GM12864 (cell line): ENCODE results near the gene NRP1.
"Not testable (repeated sequence)": the region's sequence is repeated elsewhere in the genome, so short reads cannot be mapped to it uniquely, and the experiment has no call there.

Source experiments
- DNase-seq: peaks from one replicate; pipeline ENCODE4 v3.0.0-alpha.2; 2011; ENCODE audit warnings: low read depth
- H3K4me3 ChIP-seq: 2 replicates; pipeline ENCODE4 v1.5.1; 2011; ENCODE audit warnings: mild to moderate bottlenecking, low read depth, low read length, control low read depth
- TF ChIP-seq, protein P1 (sequence below): IDR thresholded peaks from 2 replicates; pipeline ENCODE4 v1.5.1; 2011; ENCODE audit warnings: low read depth, mild to moderate bottlenecking, moderate library complexity, low read length, control low read depth, inconsistent platforms; ENCODE audit errors: missing control alignments

Gene NRP1

DNA sequence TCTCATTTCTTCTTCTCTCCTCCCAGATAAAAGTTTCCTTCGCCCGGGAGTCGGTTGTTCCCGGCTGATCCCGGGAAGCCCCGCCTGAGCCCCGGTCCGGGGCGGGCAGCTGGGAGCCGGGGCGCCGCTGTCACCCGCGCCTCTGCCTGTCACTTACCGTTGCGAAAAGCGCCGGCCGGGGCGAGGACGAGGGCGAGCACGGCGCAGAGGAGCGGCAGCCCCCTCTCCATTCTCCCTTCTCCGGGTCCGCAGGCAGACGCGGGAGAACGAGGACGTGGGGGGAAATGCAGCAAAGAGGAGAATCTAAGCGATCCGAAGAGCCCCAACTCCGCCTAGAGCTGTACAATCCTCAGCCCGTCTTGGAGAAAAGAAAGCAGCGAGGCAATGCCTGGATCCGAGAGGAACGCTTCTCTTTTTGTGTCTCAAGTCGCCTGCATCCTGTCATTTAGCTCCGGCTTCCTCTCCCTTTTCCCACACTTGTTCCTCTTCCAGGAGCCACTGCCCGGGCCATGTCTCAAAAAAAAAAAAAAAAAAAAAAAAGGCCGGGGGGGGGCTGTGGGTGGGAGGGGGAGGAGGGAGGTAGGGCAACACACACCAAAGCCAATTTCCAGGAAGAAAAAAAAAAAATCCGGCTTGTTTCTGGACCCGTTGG is at the start of gene NRP1:
NRP1 (minus strand) TSS at position 515 of the 652 bp plus-strand sequence; CDS start at position 230, 285 bp downstream.
- no peak for DNase-seq
- TF ChIP-seq, protein P1, sequence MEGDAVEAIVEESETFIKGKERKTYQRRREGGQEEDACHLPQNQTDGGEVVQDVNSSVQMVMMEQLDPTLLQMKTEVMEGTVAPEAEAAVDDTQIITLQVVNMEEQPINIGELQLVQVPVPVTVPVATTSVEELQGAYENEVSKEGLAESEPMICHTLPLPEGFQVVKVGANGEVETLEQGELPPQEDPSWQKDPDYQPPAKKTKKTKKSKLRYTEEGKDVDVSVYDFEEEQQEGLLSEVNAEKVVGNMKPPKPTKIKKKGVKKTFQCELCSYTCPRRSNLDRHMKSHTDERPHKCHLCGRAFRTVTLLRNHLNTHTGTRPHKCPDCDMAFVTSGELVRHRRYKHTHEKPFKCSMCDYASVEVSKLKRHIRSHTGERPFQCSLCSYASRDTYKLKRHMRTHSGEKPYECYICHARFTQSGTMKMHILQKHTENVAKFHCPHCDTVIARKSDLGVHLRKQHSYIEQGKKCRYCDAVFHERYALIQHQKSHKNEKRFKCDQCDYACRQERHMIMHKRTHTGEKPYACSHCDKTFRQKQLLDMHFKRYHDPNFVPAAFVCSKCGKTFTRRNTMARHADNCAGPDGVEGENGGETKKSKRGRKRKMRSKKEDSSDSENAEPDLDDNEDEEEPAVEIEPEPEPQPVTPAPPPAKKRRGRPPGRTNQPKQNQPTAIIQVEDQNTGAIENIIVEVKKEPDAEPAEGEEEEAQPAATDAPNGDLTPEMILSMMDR, result no peak
- peak within 1 kb of the TSS; percentile 10 for H3K4me3 ChIP-seq

DNA sequence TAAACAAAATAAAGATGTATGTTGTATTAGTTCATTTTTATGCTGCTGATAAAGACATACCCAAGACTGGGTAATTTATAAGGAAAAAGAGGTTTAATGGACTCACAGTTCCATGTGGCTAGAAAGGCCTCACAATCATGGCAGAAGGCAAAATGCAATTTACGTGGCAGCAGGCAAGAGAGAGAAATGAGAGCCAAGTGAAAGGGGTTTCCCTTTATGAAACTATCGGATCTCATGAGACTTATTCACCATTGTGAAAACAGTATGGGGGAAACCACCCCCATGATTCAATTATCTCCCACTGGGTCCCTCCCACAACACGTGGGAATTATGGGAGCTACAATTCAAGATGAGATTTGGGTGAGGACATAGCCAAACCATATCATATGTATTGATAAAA is 49.7 kb upstream of the NRP1 start:
- H3K4me3 ChIP-seq, DNase-seq: not testable (repeated sequence)

DNA sequence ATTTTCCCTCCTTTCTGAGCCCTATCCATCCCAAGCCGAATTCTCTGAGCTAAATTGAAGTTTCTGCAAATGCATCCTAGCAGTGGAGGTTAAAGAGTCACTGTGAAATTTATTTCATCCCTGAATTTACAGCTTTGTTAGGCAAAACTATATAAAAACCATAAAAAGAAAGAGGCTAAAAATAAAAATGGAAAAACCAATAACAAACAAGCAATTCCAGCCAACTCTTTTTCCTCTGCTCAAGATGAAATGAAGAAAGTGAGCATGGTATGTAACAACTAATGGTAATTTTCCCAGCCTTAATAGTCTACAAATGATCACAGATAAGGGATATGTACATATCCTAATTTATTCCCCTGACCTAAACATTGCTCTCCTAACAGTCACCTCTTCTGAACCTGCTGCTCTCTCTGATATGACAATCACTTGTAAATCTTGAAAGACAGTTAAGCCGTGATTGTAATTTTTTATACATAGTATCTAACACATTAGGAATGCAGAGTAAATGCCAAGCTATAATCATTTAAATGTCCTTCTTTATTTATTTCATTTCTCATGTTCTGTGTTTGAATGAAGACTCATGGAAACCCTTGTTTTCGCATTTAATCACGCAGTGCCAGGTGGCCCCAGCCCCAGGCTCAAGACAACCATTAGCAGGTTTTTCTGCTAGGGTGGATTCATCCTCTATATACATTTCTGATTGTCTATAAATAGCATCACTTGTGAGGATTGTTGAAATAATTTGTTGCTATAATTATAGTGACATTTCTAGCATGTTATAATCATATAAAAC is 48.6 kb upstream of the NRP1 start:
- H3K4me3 ChIP-seq, result no peak overlapping the region
- TF ChIP-seq, protein P1, result no peak
- no peak for DNase-seq

DNA sequence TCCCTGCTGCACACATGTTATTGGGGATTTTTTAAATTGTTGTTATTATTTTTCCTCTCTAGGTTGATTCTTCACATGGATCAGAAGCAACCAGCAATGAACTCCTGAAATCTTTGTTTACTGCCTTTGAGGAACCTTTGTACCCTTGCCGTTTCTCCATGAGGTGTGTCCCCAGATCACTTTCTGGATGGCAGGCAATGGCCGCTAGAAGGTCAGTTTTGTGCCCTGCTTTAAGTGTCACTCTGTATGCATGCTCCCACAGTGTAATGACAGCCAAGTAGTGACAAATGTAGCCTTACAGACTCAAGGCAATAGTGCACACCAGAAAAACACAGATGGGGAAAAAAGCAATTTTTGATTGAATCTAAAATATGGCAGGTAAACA is 47.7 kb upstream of the NRP1 start:
- TF ChIP-seq, protein P1, result no peak
- no peak overlapping the region for H3K4me3 ChIP-seq
- DNase-seq, result no peak

DNA sequence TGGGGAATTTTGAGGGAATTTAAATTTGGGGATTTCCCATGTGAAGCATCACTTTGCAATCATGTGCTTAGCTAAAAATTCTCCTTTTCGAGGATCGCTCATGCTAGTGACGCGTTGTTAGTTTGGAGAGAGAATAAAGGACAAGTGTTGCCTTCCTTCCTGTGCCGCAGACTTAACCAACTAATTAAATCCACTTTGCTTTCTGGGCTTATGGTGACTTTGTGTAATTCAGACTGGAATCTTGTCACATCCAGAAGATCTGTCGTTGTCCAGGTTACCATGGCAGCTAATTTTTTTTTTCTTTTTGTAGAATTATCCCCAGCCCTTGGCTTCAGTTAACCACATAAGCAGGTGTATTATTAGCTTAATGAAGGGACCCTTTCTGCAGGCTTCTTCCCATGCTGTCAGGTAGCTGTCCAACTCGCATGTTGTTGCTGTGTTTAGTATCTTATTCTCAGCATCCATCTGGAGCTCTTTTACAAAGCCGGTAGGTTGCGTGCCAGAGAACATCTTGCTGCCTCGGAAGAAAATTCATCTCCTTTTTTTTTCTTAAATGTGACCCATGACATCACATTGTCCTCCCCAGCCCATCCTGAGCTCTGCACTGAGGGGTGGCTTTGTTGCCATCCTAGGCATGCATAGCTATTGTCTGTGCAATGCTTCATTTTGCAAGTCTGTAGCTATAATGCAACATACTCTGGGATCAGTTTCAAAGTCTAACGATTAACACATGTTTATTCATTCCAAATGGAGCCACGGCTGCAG is 47.2 kb upstream of the NRP1 start:
- H3K4me3 ChIP-seq, result no peak overlapping the region
- TF ChIP-seq, protein P1, result no peak
- no peak for DNase-seq

DNA sequence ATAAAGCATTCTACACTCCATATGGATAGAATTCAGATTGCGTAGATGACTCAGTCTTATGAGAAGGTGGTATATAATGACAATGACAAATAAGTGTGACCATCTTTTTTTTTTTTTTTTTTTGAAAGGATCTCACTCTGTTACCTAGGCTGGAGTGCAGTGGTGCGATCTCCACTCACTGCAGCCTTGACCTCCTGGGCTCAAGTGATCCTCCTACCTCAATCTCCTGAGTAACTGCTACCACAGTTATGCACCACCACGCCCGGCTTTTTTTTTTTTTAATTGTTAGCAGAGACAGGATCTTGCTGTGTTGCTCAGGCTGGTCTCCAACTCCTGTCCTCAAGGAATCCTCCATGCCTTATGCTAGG is 43.2 kb upstream of the NRP1 start:
- no peak overlapping the region for H3K4me3 ChIP-seq
- TF ChIP-seq, protein P1, result no peak
- DNase-seq, result no peak

DNA sequence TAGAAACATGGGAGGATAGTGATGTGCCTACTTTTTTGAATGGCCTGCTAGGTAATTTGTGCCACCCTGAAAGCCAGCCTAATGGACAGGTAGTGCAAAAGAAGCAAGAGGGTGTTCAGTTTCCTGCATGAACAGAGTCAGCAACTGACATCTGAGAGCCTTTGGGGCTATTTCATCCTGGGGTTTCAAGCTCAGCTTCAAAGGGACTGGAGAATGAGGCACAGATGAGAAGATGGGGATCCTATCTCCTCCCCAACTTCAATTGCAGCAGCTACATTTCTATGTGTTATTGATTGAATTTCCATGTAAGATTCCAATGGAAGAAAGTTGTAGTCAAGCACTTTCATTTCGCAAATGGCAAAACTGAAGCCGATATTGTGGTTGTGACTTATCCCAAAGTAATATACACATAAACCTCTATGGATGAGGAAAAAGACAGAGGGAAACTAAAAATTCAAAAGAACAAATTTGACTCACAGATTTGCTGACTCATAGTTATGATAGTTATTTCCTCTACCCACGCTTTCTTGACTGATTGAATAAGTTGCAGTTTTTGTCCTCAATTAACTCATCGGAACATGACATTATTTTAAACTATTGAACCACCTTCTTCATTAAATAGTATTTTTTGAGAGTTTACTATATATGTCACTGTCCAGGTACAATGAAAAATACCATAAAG is 42.6 kb upstream of the NRP1 start:
- TF ChIP-seq, protein P1, result no peak
- no peak overlapping the region for H3K4me3 ChIP-seq
- DNase-seq, result no peak
